A673 (cell line): ENCODE measurements around the gene CIC. TPM values are rescaled to one million over a fixed set of nuclear protein-coding genes. Genes with fewer than 3 reads are reported as not detected.

ENCODE experiments used
- BruUV-seq: library from RNA; stranded (reverse); fragments of 400-500 nt; replicated peaks from 2 replicates; lab custom pipeline; 2021; lab: Mats Ljungman, UMichigan
- CTCF ChIA-PET: fragments of 300-600 bp; sonication (Branson Sonifier 250); formaldehyde crosslinking; loops from one replicate; lab custom pipeline; 2022; ENCODE audit warnings: antibody characterized with exemption; lab: Charles Lee
- POLR2A ChIA-PET: fragments of 300-600 bp; sonication (Branson Sonifier 250); formaldehyde crosslinking; loops from one replicate; lab custom pipeline; 2022; ENCODE audit warnings: antibody characterized with exemption; ENCODE audit not compliant: low non-redundant PET; lab: Charles Lee
- DNase-seq: peaks from one replicate; pipeline ENCODE4 v3.0.0-alpha.2; 2015; ENCODE audit warnings: low spot score
- H3K27ac ChIP-seq: fragments of 200-600 bp; sonication (generic); 2 replicates; pipeline ENCODE4 v1.5.1; 2016; ENCODE audit warnings: mixed run types, low read depth, mild to moderate bottlenecking, mixed read lengths, antibody characterized with exemption, low read length; ENCODE audit not compliant: poor library complexity, severe bottlenecking
- H3K27me3 ChIP-seq: fragments of 200-600 bp; sonication (generic); replicated peaks from 2 replicates; pipeline ENCODE4 v1.6.1; 2017; ENCODE audit warnings: mixed run types, low read depth, mild to moderate bottlenecking, mixed read lengths, antibody characterized with exemption, low read length; ENCODE audit not compliant: insufficient read depth, poor library complexity
- H3K36me3 ChIP-seq: fragments of 200-600 bp; sonication (generic); 2 replicates; pipeline ENCODE4 v1.6.1; 2016; ENCODE audit warnings: mixed run types, mild to moderate bottlenecking, mixed read lengths, antibody characterized with exemption, low read length; ENCODE audit not compliant: insufficient read depth, poor library complexity, severe bottlenecking
- H3K4me1 ChIP-seq: fragments of 200-600 bp; sonication (generic); 2 replicates; pipeline ENCODE4 v1.6.1; 2017; ENCODE audit warnings: mixed run types, mild to moderate bottlenecking, mixed read lengths, antibody characterized with exemption, low read length; ENCODE audit not compliant: insufficient read depth, poor library complexity, severe bottlenecking
- H3K4me3 ChIP-seq: fragments of 200-600 bp; sonication (generic); 2 replicates; pipeline ENCODE4 v1.5.1; 2016; ENCODE audit warnings: low read depth, mixed run types, mild to moderate bottlenecking, mixed read lengths, low read length; ENCODE audit not compliant: poor library complexity, severe bottlenecking
- H3K9me3 ChIP-seq: fragments of 200-600 bp; sonication (generic); 2 replicates; pipeline ENCODE4 v1.6.1; 2016; ENCODE audit warnings: mixed run types, low read depth, mild to moderate bottlenecking, mixed read lengths, antibody characterized with exemption, low read length; ENCODE audit not compliant: poor library complexity, severe bottlenecking
- CTCF ChIP-seq: fragments of 300-800, 200-600 bp; sonication (generic); conservative IDR thresholded peaks from 2 replicates; pipeline ENCODE4 v1.5.1; 2017; ENCODE audit warnings: low read depth, mild to moderate bottlenecking, antibody characterized with exemption, low read length, moderate library complexity, mixed read lengths
- EZH2 ChIP-seq: fragments of 200-600 bp; sonication (generic); IDR thresholded peaks from 2 replicates; pipeline ENCODE4 v1.6.1; 2017; ENCODE audit warnings: borderline replicate concordance, low read depth, mild to moderate bottlenecking, mixed read lengths, antibody characterized with exemption, low read length; ENCODE audit not compliant: poor library complexity, severe bottlenecking
- intact Hi-C: fragments of 100-400 bp; cut with micrococcal nuclease; formaldehyde crosslinking; loops from one replicate; pipeline ENCODE4 v1.10.0; 2022; ENCODE audit not compliant: unreplicated experiment
- total RNA-seq: library from RNA; stranded (reverse); gene quantifications from 2 replicates; pipeline ENCODE4 v1.2.3, GENCODE V29; 2021

The CIC gene
- total RNA-seq, 1 experiment from 2014 or later, result 80.3 TPM

- BruUV-seq, result no TSS peak
- peaks cover 73% of the 10 kb centered on the region for H3K36me3 ChIP-seq
- intact Hi-C loops, result no loop called here
- CTCF ChIA-PET, result no interaction called here
- TF ChIP-seq CTCF, result no peak
- no peak for TF ChIP-seq EZH2
- no peak for DNase-seq
- H3K27ac ChIP-seq, result no peak overlapping the region
- no peaks in the 10 kb centered on the region for H3K9me3 ChIP-seq
- H3K4me3 ChIP-seq, result no peak overlapping the region
- POLR2A ChIA-PET, result no interaction called here
- no peaks in the 10 kb centered on the region for H3K27me3 ChIP-seq
- H3K4me1 ChIP-seq, result peaks cover 18% of the 10 kb centered on the region
Observed at GRCh38 chr19:42288881-42289555, 20.0 kb downstream of the CIC start.

DNA sequence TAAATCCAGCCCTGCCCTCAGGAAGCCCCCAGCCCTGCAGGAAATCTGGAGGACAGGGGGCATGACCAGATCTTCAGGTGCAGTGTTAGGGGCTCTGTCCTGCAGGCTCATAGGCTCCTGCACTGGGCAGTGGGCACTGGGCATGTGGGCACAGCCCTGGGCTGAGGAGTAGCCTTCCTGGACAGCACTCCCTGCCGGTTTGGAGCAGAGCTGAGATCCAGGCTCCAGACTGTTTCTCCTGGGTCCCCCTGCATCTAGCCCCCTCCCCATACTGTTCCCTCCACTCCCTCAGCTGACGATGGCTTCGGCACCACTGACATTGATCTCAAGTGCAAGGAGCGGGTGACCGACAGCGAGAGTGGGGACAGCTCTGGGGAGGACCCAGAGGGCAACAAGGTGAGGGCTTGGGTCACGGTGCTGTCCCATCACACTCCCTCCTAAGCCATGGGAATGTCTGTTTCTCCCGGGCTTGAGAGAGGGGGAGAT, 20.5 kb downstream of the CIC start:
- Histone ChIP-seq H3K9me3 (no peaks in the 10 kb centered on the region), H3K4me1 (peaks cover 18% of the 10 kb centered on the region), H3K36me3 (peaks cover 79% of the 10 kb centered on the region), H3K4me3 (no peak overlapping the region), H3K27ac (no peak overlapping the region), H3K27me3 (no peaks in the 10 kb centered on the region)
- POLR2A ChIA-PET, result no interaction called here
- BruUV-seq, result no TSS peak
- TF ChIP-seq CTCF (no peak), EZH2 (no peak)
- intact Hi-C loops, result no loop called here
- CTCF ChIA-PET, result no interaction called here
- DNase-seq, result no peak

- Histone ChIP-seq H3K4me1 (peaks cover 13% of the 10 kb centered on the region), H3K9me3 (no peaks in the 10 kb centered on the region), H3K36me3 (peaks cover 85% of the 10 kb centered on the region), H3K4me3 (no peak overlapping the region), H3K27me3 (no peaks in the 10 kb centered on the region), H3K27ac (no peak overlapping the region)
- intact Hi-C loops, result no loop called here
- BruUV-seq, result no TSS peak
- ChIA-PET POLR2A (no interaction called here), CTCF (no interaction called here)
- no peak for DNase-seq
- TF ChIP-seq EZH2, result no peak
- TF ChIP-seq CTCF, result no peak
Observed at GRCh38 chr19:42290136-42290522, 21.1 kb downstream of the CIC start.
